Measurements from ENCODE around the gene PRUNE1.

Gene PRUNE1

DNA sequence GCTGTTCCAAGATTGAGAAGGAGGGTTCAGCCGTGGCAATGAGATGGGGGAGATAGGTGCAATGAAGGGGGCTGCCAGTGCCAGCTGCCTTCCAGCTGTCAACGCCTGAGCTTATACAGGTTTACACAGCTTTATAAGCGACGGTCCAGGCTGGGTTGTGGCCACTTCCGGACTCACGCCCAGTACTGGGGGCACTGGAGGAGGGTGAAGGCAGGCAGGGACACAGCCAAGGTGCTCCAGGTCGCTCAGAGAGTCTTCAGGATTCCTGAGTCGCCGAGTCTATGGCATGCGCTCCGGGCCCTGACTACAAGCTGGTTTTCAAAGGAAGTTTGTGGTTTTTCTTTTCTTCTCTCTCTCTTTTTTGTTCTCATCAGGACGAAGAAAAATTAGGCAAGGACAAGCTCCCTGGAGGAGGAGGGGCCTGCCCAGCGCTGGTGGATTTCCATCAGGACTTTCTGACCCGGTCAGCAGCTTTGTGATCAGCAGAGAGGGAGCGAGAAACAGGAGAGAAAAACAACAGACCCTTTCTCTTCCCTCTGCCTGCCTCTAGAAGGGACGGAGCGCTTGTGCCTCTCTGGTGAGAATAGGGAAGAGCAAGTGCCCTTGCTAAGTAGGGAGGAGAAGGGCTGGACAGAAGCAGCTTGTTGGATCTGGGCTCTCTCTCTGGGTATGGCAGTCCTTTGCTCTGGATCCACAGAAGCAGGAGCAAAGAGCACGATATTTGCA lies 1.8 kb upstream of the PRUNE1 start, which contains the start of gene MINDY1:
Gene MINDY1 (minus strand): TSS at position 576 of the 726 bp plus-strand sequence. CDS start 4,285 bp downstream, outside the sequence.
- H2AFZ ChIP-seq (ENCODE audit: low read length) = peak within 1 kb of the TSS; percentile 91
- H3K4me3 ChIP-seq (ENCODE audit: low read length, poor library complexity, severe bottlenecking) = peak within 1 kb of the TSS; percentile 96
- peaks cover 37% of the 10 kb centered on the region for H3K79me2 ChIP-seq (ENCODE audit: insufficient read depth, low read length)
- peak; percentile 63 for TF ChIP-seq CTCF (conservative IDR thresholded peaks at IDR 0.05; ENCODE audit: low read length)
- TF ChIP-seq EZH2phosphoT487 (IDR thresholded peaks at IDR 0.05; ENCODE audit: borderline replicate concordance) = no peak
- peak within 1 kb of the TSS; percentile 94 for H3K4me2 ChIP-seq (ENCODE audit: low read depth, low read length, poor library complexity, severe bottlenecking)
- no peaks in the 10 kb centered on the region for H3K36me3 ChIP-seq (ENCODE audit: insufficient read depth, low read length)
- no peaks in the 10 kb centered on the region for H3K27me3 ChIP-seq (ENCODE audit: insufficient read depth, low read length, poor library complexity, severe bottlenecking)
- no peaks in the 10 kb centered on the region for H4K20me1 ChIP-seq (ENCODE audit: insufficient read depth, low read length, poor library complexity, severe bottlenecking)
- H3K9me2 ChIP-seq (replicated peaks; ENCODE audit: low read depth, low read length) = no peaks in the 10 kb centered on the region
- peak within 1 kb of the TSS; percentile 86 for H3K9ac ChIP-seq (ENCODE audit: low read depth, low read length, poor library complexity, severe bottlenecking)
- peaks cover 70% of the 10 kb centered on the region for H3K4me1 ChIP-seq (ENCODE audit: insufficient read depth, low read length, poor library complexity, severe bottlenecking)
- peaks cover 9% of the 10 kb centered on the region; the same call in 1 of the 2 replicates for H3F3A ChIP-seq (ENCODE audit: low read depth)
- no peaks in the 10 kb centered on the region for H3K9me3 ChIP-seq (ENCODE audit: insufficient read depth, low read depth, low read length)

DNA sequence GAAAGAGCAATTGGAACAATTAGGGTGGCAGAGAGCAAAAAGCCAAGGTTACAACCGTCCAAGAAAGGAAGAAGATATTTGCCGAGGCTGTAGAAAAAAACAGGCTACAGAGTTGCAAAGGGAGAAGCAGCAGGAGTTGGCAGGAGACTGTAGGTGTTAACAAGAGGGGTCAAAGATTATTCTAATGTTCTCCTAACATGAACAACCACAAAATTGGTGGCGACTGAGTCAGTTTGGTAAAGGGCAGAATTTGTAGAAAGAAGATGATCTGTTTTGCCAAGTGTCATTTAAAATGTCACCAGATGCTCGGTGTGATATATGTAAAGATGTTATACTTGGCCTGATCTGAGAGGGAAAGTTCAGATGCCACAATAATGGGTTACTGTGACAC lies 401 bp upstream of the PRUNE1 start:
- H3K9me2 ChIP-seq (replicated peaks; ENCODE audit: low read depth, low read length) = no peaks in the 10 kb centered on the region
- H3K79me2 ChIP-seq (ENCODE audit: insufficient read depth, low read length) = peaks cover 33% of the 10 kb centered on the region
- H3K27me3 ChIP-seq (ENCODE audit: insufficient read depth, low read length, poor library complexity, severe bottlenecking) = no peaks in the 10 kb centered on the region
- H3K4me3 ChIP-seq (ENCODE audit: low read length, poor library complexity, severe bottlenecking) = peak overlapping the region; percentile 96
- peak overlapping the region; percentile 86 for H3K9ac ChIP-seq (ENCODE audit: low read depth, low read length, poor library complexity, severe bottlenecking)
- peaks cover 9% of the 10 kb centered on the region; the same call in 1 of the 2 replicates for H3F3A ChIP-seq (ENCODE audit: low read depth)
- peaks cover 68% of the 10 kb centered on the region for H3K4me1 ChIP-seq (ENCODE audit: insufficient read depth, low read length, poor library complexity, severe bottlenecking)
- H2AFZ ChIP-seq (ENCODE audit: low read length) = peak overlapping the region; percentile 84
- peak overlapping the region; percentile 94 for H3K4me2 ChIP-seq (ENCODE audit: low read depth, low read length, poor library complexity, severe bottlenecking)
- H3K36me3 ChIP-seq (ENCODE audit: insufficient read depth, low read length) = no peaks in the 10 kb centered on the region
- TF ChIP-seq EZH2phosphoT487 (IDR thresholded peaks at IDR 0.05; ENCODE audit: borderline replicate concordance) = no peak
- no peak for TF ChIP-seq CTCF (conservative IDR thresholded peaks at IDR 0.05; ENCODE audit: low read length)
- no peaks in the 10 kb centered on the region for H4K20me1 ChIP-seq (ENCODE audit: insufficient read depth, low read length, poor library complexity, severe bottlenecking)
- no peaks in the 10 kb centered on the region for H3K9me3 ChIP-seq (ENCODE audit: insufficient read depth, low read depth, low read length)

GRCh38 chr1:151009206-151009587 lies 948 bp downstream of the PRUNE1 start:
- peak overlapping the region; percentile 94 for H3K4me2 ChIP-seq (ENCODE audit: low read depth, low read length, poor library complexity, severe bottlenecking)
- H4K20me1 ChIP-seq (ENCODE audit: insufficient read depth, low read length, poor library complexity, severe bottlenecking) = no peaks in the 10 kb centered on the region
- no peaks in the 10 kb centered on the region for H3K27me3 ChIP-seq (ENCODE audit: insufficient read depth, low read length, poor library complexity, severe bottlenecking)
- no peaks in the 10 kb centered on the region for H3K36me3 ChIP-seq (ENCODE audit: insufficient read depth, low read length)
- TF ChIP-seq CTCF (conservative IDR thresholded peaks at IDR 0.05; ENCODE audit: low read length) (no peak), EZH2phosphoT487 (IDR thresholded peaks at IDR 0.05; ENCODE audit: borderline replicate concordance) (no peak)
- peak overlapping the region; percentile 96 for H3K4me3 ChIP-seq (ENCODE audit: low read length, poor library complexity, severe bottlenecking)
- H3K9me2 ChIP-seq (replicated peaks; ENCODE audit: low read depth, low read length) = no peaks in the 10 kb centered on the region
- H3K4me1 ChIP-seq (ENCODE audit: insufficient read depth, low read length, poor library complexity, severe bottlenecking) = peaks cover 70% of the 10 kb centered on the region
- no peaks in the 10 kb centered on the region for H3K9me3 ChIP-seq (ENCODE audit: insufficient read depth, low read depth, low read length)
- H3K9ac ChIP-seq (ENCODE audit: low read depth, low read length, poor library complexity, severe bottlenecking) = peak overlapping the region; percentile 86
- H3F3A ChIP-seq (ENCODE audit: low read depth) = peaks cover 9% of the 10 kb centered on the region; the same call in 1 of the 2 replicates
- H3K79me2 ChIP-seq (ENCODE audit: insufficient read depth, low read length) = peaks cover 33% of the 10 kb centered on the region
- peak overlapping the region; percentile 98 for H2AFZ ChIP-seq (ENCODE audit: low read length)
